ENCODE data around the gene C4BPA. TPM values are rescaled to one million over a fixed set of nuclear protein-coding genes. Genes with fewer than 3 reads are reported as not detected.

The C4BPA gene
- total and polyA plus RNA-seq, 2 of the 4 experiments (the other 2 are of a cell fraction), result not detected

- no peak overlapping the region for H3K56ac ChIP-seq (ENCODE audit: extremely low read depth, insufficient read depth, low read length)
- no peak for DNase-seq
- H2BK120ac ChIP-seq (ENCODE audit: low read depth, low read length), result no peak overlapping the region
- BruUV-seq (replicated peaks), result no TSS peak
- no peak overlapping the region for H3K14ac ChIP-seq (replicated peaks; ENCODE audit: low read depth, low read length)
- H2BK20ac ChIP-seq (ENCODE audit: low read depth, low read length), result no peak overlapping the region
- no peak overlapping the region for H3K4me2 ChIP-seq (ENCODE audit: low read depth, low read length)
- no peak overlapping the region for H4K91ac ChIP-seq (ENCODE audit: insufficient read depth, low read depth, low read length)
- no peak overlapping the region for H4K5ac ChIP-seq (ENCODE audit: low read depth, low read length)
- no peaks in the 10 kb centered on the region for H3K36me3 ChIP-seq (ENCODE audit: control insufficient read depth, insufficient read depth, low read length)
- H3K9ac ChIP-seq (ENCODE audit: low read depth, low read length), result no peak overlapping the region
- no peak overlapping the region for H2AK5ac ChIP-seq (ENCODE audit: low read depth, low read length)
- H3K4me1 ChIP-seq (ENCODE audit: control insufficient read depth, insufficient read depth, low read length), result no peaks in the 10 kb centered on the region
- H3K23ac ChIP-seq (ENCODE audit: low read depth, low read length), result no peak overlapping the region
- no peak overlapping the region for H3K4me3 ChIP-seq (ENCODE audit: insufficient read depth, low read depth, low read length)
- no peak for TF ChIP-seq CTCF (conservative IDR thresholded peaks at IDR 0.05; ENCODE audit: low read depth, low read length)
- TF ChIP-seq SMC3 (IDR thresholded peaks at IDR 0.05; ENCODE audit: low read depth, low read length), result no peak
- no peak for TF ChIP-seq RCOR1 (IDR thresholded peaks at IDR 0.05; ENCODE audit: insufficient replicate concordance, low read length)
- TF ChIP-seq MAZ (IDR thresholded peaks at IDR 0.05; ENCODE audit: borderline replicate concordance, low read depth, low read length), result no peak
- no peak for TF ChIP-seq POLR2A (IDR thresholded peaks at IDR 0.05; ENCODE audit: low read depth, low read length)
- TF ChIP-seq NFE2L2 (IDR thresholded peaks at IDR 0.05; ENCODE audit: low read depth, low read length), result no peak
- TF ChIP-seq BHLHE40 (IDR thresholded peaks at IDR 0.05; ENCODE audit: low read depth, low read length), result no peak
- TF ChIP-seq RAD21 (IDR thresholded peaks at IDR 0.05; ENCODE audit: low read length), result no peak
- no peak for TF ChIP-seq ELK1 (IDR thresholded peaks at IDR 0.05; ENCODE audit: borderline replicate concordance, low read depth, low read length)
- no peak for TF ChIP-seq RFX5 (IDR thresholded peaks at IDR 0.05; ENCODE audit: low read depth, low read length)
- TF ChIP-seq MAFK (IDR thresholded peaks at IDR 0.05; ENCODE audit: low read depth, low read length), result no peak
- no peak for TF ChIP-seq CEBPB (IDR thresholded peaks at IDR 0.05; ENCODE audit: low read depth, low read length)
- no peak for TF ChIP-seq MXI1 (IDR thresholded peaks at IDR 0.05; ENCODE audit: borderline replicate concordance, low read depth, low read length)
- no peak for TF ChIP-seq CHD1 (IDR thresholded peaks at IDR 0.05; ENCODE audit: low read depth, low read length)
- H4K8ac ChIP-seq (ENCODE audit: low read depth in 2 of 2, low read length in 2 of 2), result no peak overlapping the region
- no peak overlapping the region for H2AFZ ChIP-seq (replicated peaks; ENCODE audit: low read length, poor library complexity)
- no peaks in the 10 kb centered on the region for H3K9me1 ChIP-seq (ENCODE audit: insufficient read depth, low read length)
- H4K20me1 ChIP-seq (ENCODE audit: insufficient read depth, low read length), result no peaks in the 10 kb centered on the region
- 0 out of 2 replicates have a peak, but pooled peaks cover 2% of the 10 kb centered on the region for H3K27me3 ChIP-seq (ENCODE audit: control insufficient read depth, insufficient read depth, low read length)
- no peak overlapping the region for H2AK9ac ChIP-seq (replicated peaks; ENCODE audit: low read depth, low read length, poor library complexity)
- H3K18ac ChIP-seq (ENCODE audit: low read depth, low read length), result no peak overlapping the region
- H2BK15ac ChIP-seq (ENCODE audit: low read depth, low read length), result no peak overlapping the region
- dilution Hi-C loops (cut with HindIII; ENCODE audit: low sequenced_read_pairs, unreplicated experiment) (no loop called here), in situ Hi-C loops (cut with MboI; ENCODE audit: low sequenced_read_pairs) (no loop called here), intact Hi-C loops (cut with micrococcal nuclease) (no loop called here)
- WGBS, 2 experiments (ENCODE audit: extremely low coverage in 2 of 2, insufficient read length in 1 of 2), result no CpG with 5 or more reads among the region's 1 CpG
- ChIA-PET POLR2A (ENCODE audit: unreplicated experiment) (no interaction called here), CTCF (no interaction called here)
- H2BK5ac ChIP-seq (ENCODE audit: low read depth, low read length, poor library complexity, severe bottlenecking), result no peak overlapping the region
- H3K4ac ChIP-seq (ENCODE audit: low read depth, low read length), result no peak overlapping the region
- no peaks in the 10 kb centered on the region for H3K79me1 ChIP-seq (ENCODE audit: low read depth in 1 of 2, low read length in 2 of 2)
- H3K27ac ChIP-seq (ENCODE audit: insufficient read depth, low read length), result no peak overlapping the region
- ATAC-seq (ENCODE audit: low read depth), result no peak
- no peaks in the 10 kb centered on the region for H3K9me3 ChIP-seq (ENCODE audit: control insufficient read depth, insufficient read depth, low read length)
These were observed 60.1 kb downstream of the C4BPA start for GRCh38 chr1:207164086-207164485.

All from IMR-90 (cell line).